SK-N-MC (cell line): ENCODE results near the gene OR2Y1.
"Not testable (repeated sequence)": the region's sequence is repeated elsewhere in the genome, so short reads cannot be mapped to it uniquely, and the experiment has no call there.

Experiments used
- DNase-seq: peaks from one replicate; pipeline ENCODE4 v3.0.0-alpha.2; 2011; ENCODE audit warnings: low read depth, low spot score
- H3K27ac ChIP-seq: fragments of 200-600 bp; sonication (generic); 2 replicates; pipeline ENCODE4 v1.5.1; 2016; ENCODE audit warnings: mixed run types
- H3K36me3 ChIP-seq: fragments of 200-600 bp; sonication (generic); 2 replicates; pipeline ENCODE4 v1.6.1; 2017; ENCODE audit warnings: antibody characterized with exemption, low read length, mixed read lengths; ENCODE audit not compliant: insufficient read depth
- H3K4me3 ChIP-seq: fragments of 200-600 bp; sonication (generic); 2 replicates; pipeline ENCODE4 v1.5.1; 2016
- H3K9ac ChIP-seq: fragments of 200-600 bp; sonication (generic); 2 replicates; pipeline ENCODE4 v1.8.0; 2017; ENCODE audit warnings: mixed run types, mixed read lengths; ENCODE audit not compliant: insufficient read length
- H3K9me3 ChIP-seq: fragments of 200-600 bp; sonication (generic); 2 replicates; pipeline ENCODE4 v1.6.1; 2017; ENCODE audit warnings: low read depth, mild to moderate bottlenecking, antibody characterized with exemption, low read length, moderate library complexity, mixed read lengths
- EZH2 ChIP-seq: fragments of 200-600 bp; sonication (generic); IDR thresholded peaks from one replicate; pipeline ENCODE4 v1.6.1; 2017; ENCODE audit warnings: antibody characterized with exemption
- FOXP2 ChIP-seq: optimal IDR thresholded peaks from 2 replicates; pipeline ENCODE3; 2011; ENCODE audit warnings: mild to moderate bottlenecking, moderate library complexity; ENCODE audit not compliant: insufficient read depth; ENCODE audit errors: extremely low read length, control extremely low read depth
- POLR2AphosphoS5 ChIP-seq: IDR thresholded peaks from 2 replicates; pipeline ENCODE4 v1.6.1; 2012; ENCODE audit warnings: mild to moderate bottlenecking, low read depth, low read length, borderline replicate concordance

OR2Y1 gene, protein sequence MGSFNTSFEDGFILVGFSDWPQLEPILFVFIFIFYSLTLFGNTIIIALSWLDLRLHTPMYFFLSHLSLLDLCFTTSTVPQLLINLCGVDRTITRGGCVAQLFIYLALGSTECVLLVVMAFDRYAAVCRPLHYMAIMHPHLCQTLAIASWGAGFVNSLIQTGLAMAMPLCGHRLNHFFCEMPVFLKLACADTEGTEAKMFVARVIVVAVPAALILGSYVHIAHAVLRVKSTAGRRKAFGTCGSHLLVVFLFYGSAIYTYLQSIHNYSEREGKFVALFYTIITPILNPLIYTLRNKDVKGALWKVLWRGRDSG

DNA sequence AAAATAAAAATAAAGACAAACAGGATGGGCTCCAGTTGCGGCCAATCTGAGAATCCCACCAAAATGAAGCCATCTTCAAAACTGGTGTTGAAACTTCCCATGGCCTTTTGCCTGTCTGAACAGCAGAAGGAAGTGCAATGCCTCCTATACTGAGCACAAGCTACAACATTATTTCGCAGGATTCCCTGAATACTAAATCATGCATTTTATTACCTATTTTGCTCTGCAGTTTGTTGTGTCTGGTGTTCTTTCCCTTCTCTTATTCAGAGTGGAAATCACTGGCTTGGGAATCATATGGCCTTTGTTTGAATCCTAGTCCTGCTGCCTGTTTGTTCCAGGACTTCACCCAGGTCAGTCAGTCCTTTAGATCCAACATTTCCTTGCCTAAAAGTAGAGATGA is at the start of gene OR2Y1:
Gene OR2Y1, minus strand, starts transcription at position 101 of the 400 bp plus-strand sequence. Its CDS starts 0 bp downstream, at position 101.
- H3K9me3 ChIP-seq, result no peaks in the 10 kb centered on the region
- H3K4me3 ChIP-seq, result no peak within 1 kb of the TSS
- no peak within 1 kb of the TSS for H3K27ac ChIP-seq
- no peak for DNase-seq
- no peaks in the 10 kb centered on the region for H3K36me3 ChIP-seq
- TF ChIP-seq POLR2AphosphoS5, result no peak
- TF ChIP-seq EZH2, result no peak
- no peak for TF ChIP-seq FOXP2
- no peak within 1 kb of the TSS for H3K9ac ChIP-seq

DNA sequence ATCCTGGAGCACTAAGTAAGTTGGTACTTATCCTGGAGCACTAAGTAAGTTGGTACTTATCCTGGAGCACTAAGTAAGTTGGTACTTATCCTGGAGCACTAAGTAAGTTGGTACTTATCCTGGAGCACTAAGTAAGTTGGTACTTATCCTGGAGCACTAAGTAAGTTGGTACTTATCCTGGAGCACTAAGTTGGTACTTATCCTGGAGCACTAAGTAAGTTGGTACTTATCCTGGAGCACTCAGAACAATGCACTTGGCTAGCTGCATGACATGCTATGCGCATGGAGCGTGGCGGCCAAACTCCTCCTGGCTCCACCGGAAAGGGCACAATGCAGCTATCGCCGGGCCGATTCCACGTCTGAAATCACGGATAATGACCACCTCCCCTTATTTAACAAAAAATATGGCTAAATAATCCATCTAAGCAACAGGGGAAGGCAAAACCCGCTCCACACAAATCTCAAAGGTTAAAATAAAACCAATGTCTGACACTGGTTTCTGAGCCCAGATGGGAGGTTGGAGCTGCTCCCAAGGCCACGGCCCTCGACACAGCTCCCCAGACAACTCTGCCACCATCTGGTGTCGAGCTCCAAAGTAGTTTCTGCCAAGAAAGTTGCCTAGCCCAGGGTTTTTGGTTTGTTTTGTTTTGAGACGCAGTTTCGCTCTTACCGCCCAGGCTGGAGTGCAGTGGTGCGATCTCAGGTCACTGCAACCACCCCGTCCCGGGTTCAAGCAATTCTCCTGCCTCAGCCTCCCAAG is 49.0 kb upstream of the OR2Y1 start:
- not testable (repeated sequence) for H3K9ac ChIP-seq, H3K9me3 ChIP-seq, H3K4me3 ChIP-seq, H3K27ac ChIP-seq, DNase-seq
- peaks cover 11% of the 10 kb centered on the region; the same call in 1 of the 2 replicates for H3K36me3 ChIP-seq

DNA sequence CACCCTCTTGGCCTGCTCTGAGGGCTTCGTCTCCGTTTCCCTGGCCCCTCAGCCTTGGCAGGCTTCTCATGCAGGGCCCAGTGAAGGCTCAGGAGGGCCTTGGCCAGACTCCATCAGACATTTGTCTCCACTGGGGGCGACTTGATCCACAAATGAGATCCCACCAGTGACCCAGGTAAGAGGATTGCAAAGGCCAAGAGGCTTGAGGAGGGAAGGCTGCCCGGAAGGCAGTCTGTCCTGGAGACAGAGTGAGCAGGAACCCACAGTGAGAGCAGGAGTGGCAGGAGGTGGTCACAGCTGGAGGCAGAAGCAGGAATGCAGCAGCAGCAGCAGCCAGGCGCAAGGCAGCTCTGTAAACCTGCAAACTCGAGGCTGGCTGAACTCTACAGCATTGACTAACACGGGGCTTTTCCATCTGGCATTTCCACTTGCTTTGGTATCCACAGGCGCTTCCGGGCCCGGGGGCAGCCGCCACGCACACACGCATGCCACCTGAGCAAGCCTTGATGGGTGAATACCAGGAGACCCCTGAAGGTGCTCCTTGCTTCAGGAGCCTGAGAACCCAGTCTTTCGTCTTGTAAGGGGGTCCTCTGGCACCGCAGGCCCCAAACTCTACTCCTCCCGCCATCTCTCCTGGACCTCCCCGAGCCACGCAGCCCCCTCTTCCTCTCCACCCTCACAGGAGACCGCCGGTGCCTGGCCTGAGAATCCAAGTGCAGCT is 48.0 kb upstream of the OR2Y1 start:
- H3K36me3 ChIP-seq, result peaks cover 11% of the 10 kb centered on the region; the same call in 1 of the 2 replicates
- no peak overlapping the region for H3K4me3 ChIP-seq
- no peak for TF ChIP-seq FOXP2
- TF ChIP-seq EZH2, result no peak
- no peak for TF ChIP-seq POLR2AphosphoS5
- no peak overlapping the region for H3K9ac ChIP-seq
- H3K27ac ChIP-seq, result no peak overlapping the region
- DNase-seq, result no peak
- H3K9me3 ChIP-seq, result no peaks in the 10 kb centered on the region

DNA sequence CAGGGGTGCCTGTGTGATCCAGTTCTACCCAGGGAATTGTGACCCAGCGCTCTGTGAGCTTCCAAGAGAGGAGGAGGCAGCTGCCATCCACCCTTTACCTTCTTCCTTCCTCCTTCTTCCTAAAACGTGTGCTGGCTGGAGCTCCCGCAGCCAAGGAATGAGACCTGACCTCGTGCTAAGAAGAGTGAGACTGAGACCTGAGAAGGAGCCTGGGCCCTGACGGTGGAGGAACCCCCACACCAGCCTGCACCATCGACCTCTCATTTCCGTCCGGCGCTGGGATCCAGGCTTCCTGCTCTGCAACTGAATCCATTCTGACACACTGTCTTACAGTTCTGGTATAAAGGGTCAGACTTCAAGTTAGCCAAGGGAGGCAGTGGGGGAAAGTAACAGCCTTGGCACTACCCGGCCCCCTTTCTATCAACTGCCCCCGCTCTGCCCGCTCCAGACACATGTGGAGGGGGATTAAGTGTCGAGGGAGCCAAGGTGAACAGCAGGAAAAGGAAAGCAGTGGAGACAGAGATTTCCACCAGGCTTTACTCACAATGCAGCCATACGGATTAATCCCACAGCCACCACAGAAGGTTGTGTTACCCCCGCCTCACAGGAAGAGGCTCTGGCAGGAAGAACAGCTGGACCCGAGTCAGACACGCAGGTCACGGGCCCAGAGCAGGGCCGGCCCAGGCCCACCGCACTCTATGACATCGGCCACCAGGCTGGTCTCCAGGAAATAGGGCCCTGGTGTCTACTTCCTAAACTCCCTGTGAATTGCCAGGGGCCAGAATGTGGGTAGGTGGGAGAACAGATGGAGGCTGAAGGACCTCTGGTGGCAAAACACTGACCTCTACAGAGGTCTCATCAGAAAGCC is 46.9 kb upstream of the OR2Y1 start:
- DNase-seq, result no peak
- Histone ChIP-seq H3K36me3 (peaks cover 6% of the 10 kb centered on the region; the same call in 1 of the 2 replicates), H3K9ac (no peak overlapping the region), H3K4me3 (no peak overlapping the region), H3K9me3 (no peaks in the 10 kb centered on the region), H3K27ac (no peak overlapping the region)
- no peak for TF ChIP-seq FOXP2
- TF ChIP-seq EZH2, result no peak
- TF ChIP-seq POLR2AphosphoS5, result no peak

DNA sequence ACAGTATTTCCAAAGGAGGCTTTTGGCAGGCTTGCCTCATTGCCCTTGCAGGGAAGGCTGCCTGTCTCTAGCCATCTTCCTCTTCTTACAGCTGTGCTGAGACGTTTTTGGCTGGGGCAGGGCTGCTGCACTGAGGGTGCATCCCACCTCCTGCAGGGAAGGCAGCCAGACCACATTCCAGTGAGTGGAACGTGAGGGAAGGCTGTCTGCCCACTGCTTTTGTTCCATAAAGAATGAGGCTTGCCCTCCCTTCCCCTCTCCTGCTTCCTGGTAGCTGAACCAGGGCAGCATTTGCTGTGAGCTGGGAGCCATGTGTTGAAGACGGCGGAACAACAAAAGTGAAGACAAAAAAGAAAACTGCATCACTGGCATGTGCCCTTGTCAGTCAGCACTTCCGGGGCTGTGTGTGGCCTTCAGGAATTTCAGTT is 46.0 kb upstream of the OR2Y1 start:
- Histone ChIP-seq H3K36me3 (peaks cover 3% of the 10 kb centered on the region; the same call in 1 of the 2 replicates), H3K9me3 (no peaks in the 10 kb centered on the region), H3K27ac (no peak overlapping the region), H3K4me3 (no peak overlapping the region), H3K9ac (no peak overlapping the region)
- DNase-seq, result no peak
- TF ChIP-seq POLR2AphosphoS5, result no peak
- no peak for TF ChIP-seq EZH2
- TF ChIP-seq FOXP2, result no peak

DNA sequence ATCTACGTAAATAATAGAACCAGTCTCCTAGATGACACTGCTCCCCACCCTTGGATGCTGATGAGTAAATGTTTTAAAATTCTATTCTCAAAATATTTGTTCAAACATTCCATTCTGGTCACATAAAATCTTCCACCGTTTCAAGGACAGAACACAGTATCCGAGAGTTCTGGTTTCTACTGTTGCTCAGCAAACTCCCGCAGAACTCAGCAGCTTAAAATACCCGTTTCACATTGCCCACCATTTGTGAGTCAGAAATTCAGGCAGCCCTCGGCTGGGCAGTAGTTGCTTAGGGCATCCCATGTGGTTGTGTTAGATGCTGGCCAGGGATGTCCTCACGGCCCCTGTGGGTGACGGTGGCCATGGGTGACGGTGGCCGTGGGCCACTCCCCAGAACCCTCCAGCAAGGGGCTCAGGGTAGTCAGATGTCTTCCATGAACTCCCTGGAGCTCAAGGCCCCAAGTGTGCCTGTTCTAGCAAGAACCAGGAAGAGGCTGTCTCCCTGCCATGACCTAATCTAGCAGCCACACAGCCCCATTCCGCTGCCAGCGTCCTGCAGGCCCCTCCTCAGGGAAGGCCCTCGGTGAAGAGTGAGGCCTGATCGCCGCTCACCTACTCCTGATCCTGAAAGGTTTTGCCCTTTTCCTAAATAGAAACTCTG is 45.4 kb upstream of the OR2Y1 start:
- TF ChIP-seq EZH2 (no peak), FOXP2 (no peak), POLR2AphosphoS5 (no peak)
- no peak for DNase-seq
- Histone ChIP-seq H3K36me3 (peaks cover 3% of the 10 kb centered on the region; the same call in 1 of the 2 replicates), H3K9me3 (no peaks in the 10 kb centered on the region), H3K9ac (no peak overlapping the region), H3K27ac (no peak overlapping the region), H3K4me3 (no peak overlapping the region)

DNA sequence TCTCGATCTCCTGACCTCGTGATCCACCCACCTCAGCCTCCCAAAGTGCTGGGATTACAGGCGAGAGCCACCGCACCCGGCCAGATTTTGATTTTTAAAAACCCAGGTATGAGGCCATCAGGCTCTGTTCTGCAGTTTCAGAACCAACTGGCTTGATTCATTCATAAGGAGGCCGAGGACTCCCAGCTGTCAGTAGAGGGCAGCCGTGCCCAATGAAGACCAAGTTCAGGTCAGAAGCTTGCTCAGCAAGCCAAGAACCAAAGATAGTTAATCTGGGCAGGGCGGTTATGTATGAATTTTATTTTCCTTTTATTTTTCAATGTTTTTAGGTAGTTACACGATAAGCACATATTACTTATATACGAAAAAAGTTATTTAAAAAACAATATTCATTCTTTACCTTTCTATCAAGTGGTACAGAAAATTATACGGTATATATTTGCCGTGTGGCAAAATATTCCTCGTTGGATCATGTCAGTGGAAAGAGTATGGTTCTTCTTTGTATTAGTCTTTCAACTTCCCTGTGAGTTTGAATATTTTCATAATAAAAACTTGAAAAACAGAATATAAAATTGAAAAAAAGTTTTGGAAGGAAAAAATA is 44.7 kb upstream of the OR2Y1 start:
- Histone ChIP-seq H3K9ac (no peak overlapping the region), H3K36me3 (no peaks in the 10 kb centered on the region), H3K27ac (no peak overlapping the region), H3K4me3 (no peak overlapping the region), H3K9me3 (no peaks in the 10 kb centered on the region)
- TF ChIP-seq FOXP2 (no peak), EZH2 (no peak), POLR2AphosphoS5 (no peak)
- peak; percentile 6 for DNase-seq
